DMS79 (cell line): ENCODE data around the gene CCL14.

Experiments used
- DNase-seq: peaks from one replicate; lab custom pipeline; 2025; lab: John Stamatoyannopoulos, UW

Gene CCL14

DNA sequence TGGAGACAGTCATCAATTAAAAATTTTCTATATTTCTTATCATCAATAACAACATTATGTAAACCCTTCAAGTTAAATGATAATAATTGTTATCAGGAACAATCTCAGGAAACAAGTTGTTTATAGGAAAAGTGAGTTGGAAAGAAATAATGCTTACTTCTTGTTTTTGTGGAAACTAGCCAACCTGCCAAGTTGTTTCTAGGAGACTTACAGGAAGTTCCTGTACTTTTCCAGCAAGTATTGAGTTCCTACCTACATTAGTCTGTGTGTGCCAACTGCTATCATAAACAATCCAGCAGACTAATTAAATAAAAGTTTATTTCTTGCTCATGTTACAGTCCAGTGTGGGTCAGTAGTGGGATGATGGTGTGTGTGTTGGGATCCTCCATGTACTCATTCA is 1.6 kb upstream of the CCL14 start:
- no peak for DNase-seq

DNA sequence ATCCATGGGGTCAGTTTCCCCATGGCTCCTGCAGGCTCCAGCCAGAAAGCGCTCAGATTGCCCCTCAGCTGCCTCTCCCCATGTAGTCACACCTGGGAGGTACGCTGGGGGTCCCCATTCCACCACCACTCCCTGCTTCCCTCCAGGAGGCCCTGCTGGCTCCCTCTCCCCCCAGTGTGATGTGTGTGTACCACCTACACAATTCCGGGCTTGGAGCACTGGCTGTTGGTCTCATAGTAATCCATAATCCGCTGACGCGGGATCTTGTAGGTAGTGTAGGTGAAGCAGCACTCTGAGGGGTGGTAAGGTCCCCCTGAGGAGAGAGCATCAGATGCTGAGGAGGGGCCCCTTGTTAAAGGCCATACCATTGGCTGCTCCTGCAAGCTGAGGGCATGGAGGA is 2.4 kb downstream of the CCL14 start:
- DNase-seq: no peak

DNA sequence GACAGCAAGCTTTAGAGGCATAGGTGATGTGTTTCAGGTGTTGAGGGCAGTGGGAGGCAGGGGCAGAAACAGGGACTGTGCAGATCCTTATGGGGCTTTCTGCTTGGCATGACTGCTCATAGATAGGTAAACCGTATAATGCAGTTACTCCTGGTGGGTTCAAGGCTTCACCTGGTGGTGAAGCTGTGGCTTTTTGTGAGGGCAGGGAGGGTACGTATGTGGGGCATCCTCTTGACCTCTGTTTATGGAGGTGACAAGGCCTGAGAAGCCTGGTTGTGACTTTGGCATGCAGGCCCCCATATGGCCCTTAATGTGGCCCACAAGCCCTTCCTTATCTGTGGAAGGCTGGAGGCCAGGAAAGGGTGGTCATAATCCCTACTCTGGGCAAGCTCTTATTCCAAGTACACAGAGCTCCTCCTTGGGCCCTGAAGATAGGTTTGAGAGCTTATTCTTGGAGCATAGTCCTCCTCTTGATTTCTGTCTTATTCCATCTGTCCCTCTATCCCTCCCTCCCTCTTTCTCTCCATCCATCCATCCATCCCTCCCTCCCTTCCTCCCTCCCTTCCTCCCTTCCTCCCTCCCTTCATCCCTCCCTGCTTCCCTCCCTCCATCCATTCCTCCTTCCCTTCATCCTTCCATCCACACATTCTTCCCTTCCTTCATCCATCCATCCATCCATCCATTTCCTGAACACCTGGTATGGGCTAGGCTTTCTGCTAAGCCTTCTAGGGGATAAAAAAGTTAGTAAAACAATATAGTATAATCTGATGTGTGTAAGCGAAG is 3.9 kb downstream of the CCL14 start:
- DNase-seq: no peak

DNA sequence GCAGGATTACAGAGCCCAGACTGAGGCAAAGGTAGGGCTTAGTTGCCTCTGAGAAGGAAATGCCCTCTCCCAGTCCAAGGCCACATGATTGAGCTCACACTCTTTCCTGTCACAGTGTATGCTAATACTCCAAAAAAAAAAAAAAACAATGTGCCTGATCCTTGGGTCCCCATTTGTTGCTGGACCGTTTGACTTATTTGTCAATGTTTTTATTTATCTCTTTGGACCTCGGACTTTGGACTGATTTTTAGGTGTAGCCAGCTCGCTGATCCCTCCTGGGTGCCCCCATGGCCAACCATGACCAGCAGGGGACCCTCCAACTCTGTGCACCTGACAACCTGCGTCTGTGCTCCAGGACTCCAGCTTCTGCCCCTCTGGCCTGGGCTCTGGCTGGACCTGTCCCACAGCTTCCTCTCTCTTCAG is 4.6 kb downstream of the CCL14 start:
- no peak for DNase-seq

DNA sequence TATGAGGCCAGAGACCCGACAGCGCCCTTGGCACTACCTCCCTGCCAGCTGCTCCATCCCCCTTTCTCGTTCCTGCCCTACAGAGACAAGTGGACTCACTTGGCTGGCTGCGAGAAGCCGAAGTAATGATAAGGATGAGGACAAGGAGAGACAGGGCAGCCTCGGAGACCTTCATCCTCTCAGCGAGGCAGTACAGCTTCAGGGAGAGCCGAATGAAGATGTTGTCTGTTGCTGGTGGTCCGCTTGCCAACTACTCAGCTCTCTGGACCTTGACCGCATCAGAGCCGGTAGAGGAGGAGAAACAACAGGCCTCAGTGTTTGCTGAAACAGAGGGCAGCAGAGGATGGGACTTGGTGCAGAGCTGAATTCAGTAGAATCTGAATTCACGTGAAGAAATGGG is 5.3 kb downstream of the CCL14 start, which contains the start of gene CCL16:
CCL16 (minus strand) TSS at position 252 of the 400 bp plus-strand sequence; CDS start at position 175, 77 bp downstream.
- DNase-seq: no peak

DNA sequence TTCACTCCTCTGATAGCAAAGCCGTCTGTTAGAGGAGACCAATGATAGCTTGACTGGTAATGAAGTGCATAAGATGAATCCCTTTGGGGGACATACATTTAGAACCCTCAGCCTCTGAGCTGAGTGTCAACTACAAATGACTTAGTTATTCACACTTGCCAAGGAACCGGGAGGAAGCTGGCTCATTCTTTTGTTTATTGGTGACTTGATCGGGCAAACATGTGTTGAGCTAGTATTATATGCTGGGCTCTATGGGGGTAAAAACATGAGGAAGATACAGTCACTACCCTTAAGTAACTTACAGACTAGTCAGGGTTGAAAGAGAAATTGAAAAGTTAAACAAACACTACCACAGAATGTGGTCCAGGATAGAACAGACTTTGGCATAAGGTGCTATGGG is 8.2 kb downstream of the CCL14 start:
- DNase-seq: no peak

DNA sequence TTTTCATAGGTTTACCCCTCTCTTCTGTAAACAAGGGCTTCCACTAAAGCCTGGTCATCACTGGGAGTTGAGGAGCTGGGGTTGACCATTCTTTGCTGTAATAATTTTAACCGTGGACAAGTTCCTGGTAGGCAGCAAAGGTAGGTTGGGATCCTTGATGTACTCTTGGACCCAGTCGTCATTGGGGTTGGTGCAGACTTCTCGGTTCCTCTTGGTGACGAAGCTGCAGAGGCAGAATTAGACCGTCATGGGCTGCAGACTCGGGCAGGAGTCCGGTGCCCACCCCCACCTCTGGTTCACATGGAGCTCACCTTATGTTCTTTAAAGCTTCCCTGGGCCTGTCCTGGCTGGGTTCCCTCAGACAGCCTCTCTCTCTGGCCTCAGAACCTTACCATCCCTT is 9.0 kb downstream of the CCL14 start:
- no peak for DNase-seq

DNA sequence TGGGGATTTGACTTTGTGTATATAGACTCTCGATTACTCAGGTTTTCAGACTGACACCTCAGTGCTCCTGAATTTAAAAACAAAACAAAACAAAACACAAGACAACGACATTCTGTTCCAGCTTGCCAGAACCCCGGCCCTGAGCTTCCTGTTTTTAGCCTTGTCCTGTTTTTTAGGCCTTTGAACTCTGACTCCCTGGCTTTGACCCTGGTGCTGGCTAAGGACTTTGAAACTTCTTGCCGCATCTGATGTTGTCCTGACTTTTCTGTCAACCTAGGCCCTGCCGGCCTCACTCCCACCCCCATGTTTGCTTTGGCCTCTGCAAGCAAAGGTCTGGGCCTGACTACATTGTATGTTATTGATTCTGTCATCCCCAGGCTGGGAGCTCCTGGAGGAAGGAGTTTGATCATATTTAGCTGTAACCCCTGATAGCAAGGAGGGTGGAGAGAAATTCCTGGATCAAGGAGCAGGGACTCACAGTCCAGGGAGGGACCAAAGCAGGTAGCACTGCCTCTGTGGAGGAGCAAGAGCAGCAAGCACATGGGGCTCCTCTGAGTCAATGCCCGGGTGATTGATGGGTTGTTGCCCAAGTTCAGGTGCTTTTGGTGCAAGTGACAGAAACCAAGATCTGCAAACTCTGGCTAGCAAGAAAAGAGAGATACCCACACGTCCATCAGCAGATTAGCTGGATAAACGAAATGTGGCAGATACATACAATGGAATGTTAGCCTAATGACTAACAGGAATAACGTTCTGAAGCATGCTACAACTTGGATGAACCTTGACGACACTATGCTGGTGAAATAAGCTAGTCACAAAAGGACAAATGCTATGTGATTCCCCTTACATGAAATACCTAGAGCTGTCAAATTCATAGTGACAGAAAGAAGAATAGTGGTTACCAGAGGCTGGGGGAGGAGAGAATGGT is 12.9 kb downstream of the CCL14 start:
- DNase-seq: no peak

DNA sequence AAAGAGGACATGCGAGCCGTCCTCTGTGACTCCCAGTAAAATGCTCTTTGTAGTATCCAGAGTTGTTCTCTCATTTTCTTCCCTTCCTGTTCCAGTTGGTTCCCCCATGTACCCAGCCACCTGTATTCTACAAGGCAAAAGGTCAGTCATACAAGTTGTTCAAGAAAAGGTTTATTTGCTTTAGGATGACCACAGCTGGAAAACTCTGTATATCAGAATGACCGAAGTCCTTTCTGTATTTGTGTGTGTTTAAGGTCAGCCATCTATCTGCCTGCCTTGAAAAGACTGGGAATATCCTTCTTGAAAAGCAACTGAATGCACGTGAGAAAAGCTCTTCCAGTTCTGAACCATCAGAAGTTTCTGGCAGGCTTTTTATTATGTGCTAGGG is 13.6 kb downstream of the CCL14 start:
- no peak for DNase-seq

DNA sequence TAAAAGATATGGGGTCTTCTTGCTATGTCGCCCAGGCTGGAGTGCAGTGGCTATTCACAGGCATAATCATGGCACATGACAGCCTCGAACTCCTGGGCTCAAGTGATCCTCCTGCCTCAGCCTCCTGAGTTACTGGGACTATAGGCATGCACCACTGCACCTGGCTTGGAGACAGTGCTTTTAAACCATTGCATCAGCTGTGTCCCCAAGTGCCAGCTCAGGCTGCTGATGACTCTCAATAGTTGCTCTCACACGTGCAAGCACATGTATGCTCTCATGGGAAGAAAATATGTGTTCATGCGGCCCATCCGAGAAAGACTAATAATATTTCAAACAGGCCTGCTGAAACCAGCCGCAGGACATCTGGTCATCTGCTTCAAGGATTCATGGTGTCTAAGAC is 14.0 kb downstream of the CCL14 start:
- DNase-seq: no peak

DNA sequence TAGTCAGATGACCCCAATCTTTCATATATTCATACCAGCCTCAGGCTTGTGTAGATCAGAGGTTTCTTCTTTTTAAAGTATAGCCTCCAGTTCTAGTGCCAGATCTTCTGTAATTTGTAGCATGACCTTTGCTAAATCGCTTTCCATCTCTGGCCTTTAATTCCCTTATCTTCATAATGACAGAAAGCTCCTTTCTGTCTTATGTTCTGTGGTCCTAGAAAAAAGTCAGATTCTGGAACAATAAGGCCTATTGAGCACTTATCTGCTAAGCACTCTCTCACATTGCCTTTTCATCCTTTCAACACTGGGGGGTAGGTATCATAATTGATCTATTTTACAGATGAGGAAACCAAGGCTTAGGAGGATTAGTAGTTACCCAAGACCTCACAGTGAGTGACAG is 14.5 kb downstream of the CCL14 start:
- no peak for DNase-seq

DNA sequence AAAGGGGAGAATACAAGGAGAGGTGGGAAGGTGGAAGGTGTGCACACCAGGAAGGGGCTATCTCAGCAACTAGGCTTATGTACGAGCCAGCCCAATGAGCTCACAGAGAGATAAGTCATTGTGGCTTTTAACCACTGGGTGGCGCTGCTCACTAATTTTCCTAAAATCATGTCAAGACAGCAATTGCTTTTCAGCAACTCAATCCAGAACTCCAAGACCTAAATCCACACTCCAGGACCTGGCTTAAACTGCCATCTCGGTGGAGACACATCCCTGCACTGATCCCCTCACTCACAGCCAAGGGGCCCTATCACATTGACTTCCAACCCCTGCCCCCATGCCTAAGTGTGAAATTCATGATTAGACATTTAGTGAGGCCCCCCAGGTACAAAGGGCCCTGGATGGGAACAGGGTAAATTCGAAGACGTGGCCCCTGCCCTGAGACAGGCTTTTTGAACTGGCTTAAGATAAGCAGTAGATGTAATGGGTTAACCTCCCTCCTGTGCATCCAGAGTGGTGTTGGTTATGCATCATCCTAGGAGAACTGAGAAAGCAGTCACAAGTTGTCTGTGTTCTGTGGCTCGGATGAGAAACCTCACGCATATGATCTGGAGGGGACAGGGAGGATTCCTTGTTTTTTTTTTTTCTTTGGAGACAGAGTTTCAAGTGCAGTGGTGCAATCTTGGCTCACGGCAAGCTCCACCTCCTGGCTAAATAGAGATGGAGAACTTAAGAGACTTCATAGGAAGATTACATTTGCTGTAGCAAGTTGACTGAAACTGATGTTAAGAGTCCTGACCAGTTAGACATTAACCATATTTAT is 16.8 kb downstream of the CCL14 start:
- peak; percentile 27 for DNase-seq

DNA sequence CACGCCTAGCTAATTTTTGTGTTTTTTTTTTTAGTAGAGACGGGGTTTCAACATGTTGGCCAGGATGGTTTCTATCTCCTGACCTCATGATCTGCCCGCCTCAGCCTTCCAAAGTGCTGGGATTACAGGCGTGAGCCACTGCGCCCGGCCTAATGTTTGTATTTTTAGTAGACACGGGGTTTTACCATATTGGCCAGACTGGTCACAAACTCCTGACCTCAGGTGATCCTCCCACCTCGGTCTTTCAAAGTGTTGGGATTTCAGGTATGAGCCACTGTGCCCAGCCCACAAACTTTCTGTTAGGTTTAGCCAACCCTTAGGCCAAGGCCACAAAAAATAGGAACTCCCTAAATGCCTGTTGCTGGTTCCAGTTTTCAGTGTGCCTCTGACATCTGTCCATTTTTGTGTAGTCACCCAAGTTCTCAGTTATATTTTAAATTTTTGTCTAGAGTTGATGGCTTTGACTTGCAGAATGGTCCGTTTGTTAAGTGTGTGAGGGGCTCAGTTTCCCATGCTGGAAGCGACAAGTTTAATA is 17.9 kb downstream of the CCL14 start:
- no peak for DNase-seq

DNA sequence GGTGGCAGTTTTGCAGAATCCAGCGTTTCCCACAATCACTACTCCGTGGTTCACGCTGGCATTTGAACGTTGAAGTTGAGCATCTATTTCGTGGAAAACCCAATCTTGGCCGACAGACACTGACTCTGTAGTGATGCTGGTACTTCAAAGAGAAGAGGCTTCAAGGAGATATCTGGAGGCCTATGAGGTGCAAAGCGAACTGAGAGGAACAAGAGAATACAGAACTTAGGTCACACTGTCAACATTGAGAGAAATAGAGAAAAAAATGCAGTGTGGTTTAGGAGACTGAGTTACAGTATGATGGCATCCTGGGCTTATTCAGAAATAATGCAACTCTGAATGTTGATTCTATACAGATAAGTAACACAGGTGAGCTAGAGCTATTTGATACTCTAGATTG is 21.3 kb downstream of the CCL14 start:
- no peak for DNase-seq

DNA sequence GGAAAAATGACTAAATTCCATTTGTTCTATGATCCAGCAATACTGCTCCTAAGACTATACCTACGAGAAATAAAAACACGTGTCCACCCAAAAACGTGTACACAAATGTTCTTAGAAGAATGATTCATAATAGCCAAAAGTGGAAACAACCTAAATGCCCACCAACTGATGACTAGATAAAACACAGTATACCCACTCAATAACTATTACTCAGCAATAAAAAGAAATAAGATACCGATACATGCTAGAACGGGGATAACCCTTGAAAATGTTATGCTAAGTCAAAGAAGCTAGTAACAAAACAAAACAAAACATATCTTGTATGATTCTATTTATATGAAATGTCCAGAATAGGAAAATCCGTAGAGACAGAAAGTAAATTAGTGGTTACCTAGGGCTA is 22.9 kb downstream of the CCL14 start:
- no peak for DNase-seq

DNA sequence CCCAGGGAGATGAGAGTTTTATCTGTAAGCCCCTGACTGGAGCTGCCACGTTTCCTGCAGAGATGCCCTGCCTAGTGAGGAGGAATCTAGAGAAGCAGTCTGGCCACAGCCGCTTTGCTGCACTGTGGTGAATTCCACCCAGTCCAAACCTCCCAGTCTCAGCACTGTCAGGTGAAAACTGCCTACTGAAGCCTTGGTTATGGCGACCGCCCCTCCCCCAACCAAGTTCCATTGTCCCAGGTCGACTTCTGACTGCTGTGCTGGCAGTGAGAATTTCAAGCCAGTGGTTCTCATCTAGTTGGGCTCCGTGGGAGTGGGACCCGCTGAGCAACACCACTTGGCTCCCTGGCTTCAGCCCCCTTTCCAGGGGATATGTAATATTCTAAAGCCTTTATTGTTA is 32.8 kb downstream of the CCL14 start:
- DNase-seq: no peak

DNA sequence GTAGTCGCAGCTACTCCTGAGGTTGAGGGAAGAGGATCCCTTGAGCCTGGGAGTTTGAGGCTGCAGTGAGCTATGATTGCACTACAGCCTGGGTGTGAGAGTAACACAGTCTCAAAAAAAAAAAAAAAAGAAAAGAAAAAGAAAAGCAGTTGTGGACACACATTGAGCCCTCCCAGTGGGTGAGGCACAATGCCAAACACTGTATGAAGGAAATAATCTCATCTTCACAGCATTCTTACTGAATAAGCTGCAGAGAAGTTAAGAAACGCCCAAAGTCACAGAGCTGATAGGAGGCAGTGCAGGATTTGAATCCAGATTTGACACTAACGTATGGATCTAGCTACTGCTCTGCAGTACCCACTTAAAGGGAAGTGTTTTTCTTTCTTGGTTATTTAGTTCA is 37.1 kb downstream of the CCL14 start:
- no peak for DNase-seq

DNA sequence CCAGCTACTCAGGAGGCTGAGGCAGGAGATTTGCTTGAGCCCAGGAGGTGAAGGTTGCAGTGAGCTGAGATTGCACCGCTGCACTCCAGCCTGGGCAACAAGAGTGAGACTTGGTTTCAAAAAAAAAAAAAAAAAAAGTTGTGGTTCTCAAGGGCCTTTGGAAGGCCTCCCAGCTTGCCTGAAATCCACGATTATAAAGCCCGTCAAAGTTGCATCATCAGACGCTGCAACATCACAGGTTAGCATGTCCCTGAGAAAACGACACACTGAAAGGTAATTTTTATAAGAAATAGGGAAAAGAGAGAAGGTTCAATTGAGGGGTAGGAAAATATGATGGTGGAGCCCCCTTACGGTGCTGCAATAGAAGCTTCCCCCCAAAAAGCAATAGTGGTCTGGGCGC is 38.4 kb downstream of the CCL14 start:
- DNase-seq: no peak

DNA sequence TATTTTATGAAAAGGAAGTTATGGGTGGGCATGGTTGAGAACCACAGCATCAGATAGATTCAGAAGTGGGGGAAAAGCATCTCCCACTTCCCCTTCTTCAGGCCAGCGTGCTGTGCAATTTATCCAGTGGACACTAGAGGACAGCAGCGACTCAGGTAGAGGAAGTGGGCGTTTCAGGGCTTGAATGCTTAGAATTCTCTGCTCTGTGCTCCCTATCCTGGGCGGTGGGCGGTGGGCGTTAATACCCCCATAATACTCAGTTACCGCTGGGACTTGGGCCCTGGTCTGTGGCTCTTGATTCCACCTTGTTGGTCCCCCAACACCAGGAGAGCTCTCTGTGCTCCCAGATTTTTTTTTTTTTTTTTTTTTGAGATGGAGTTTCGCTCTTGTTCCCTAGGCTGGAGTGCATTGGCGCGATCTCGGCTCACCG is 39.4 kb downstream of the CCL14 start:
- DNase-seq: peak; percentile 56

DNA sequence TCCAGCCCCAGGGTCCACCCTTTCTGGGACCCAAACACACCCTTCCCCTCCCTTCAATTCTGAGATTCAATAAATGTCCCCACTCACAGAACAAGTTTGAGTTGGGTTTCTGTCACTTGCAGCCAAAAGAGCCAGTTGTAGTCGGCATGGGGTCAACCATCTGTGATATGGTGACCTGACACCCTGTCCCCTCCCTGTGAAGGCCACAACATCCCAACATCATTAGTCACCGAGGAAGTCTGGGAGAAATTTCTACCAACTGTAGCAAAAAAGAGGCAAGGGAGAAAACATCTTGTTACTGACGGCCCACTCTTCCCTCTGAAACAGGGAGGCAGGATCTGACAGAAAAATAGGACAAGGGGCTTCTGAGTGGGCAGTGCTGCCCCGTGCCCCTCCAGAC is 42.4 kb downstream of the CCL14 start:
- DNase-seq: no peak

DNA sequence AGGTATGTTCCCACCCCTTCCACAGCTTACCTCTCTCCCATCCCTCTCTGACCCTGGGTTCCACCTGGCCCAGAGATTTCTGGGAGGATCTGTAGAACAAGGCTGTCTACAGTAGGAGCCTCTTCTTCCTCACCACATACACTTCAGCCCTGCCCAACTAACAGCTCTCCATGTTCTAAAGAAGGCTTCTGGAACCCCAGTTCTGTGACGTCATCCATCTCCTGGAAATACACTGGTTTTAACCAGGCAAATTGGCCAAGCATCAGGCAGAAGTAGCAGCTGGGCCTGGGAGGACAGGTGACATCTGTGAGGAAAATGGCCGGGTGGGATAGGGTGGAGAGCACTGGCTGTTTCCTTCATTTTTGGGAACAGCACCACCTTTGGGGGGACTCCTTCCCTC is 43.0 kb downstream of the CCL14 start, which contains the start of gene LYZL6:
LYZL6 (minus strand) TSS at position 177 of the 400 bp plus-strand sequence. CDS start 4,357 bp downstream, outside the sequence.
- no peak for DNase-seq
